ENCODE measurements around the gene TBC1D22B.
"Not testable (repeated sequence)": the region's sequence is repeated elsewhere in the genome, so short reads cannot be mapped to it uniquely, and the experiment has no call there.

The TBC1D22B gene

GRCh38 chr6:37324131-37325033 is 66.8 kb downstream of the TBC1D22B start:
- DNase-seq = no peak

- not testable (repeated sequence) for DNase-seq
Measured at GRCh38 chr6:37330345-37330744, 72.8 kb downstream of the TBC1D22B start.

GRCh38 chr6:37331047-37331446 is 73.5 kb downstream of the TBC1D22B start:
- DNase-seq = no peak

- no peak for DNase-seq
Measured at GRCh38 chr6:37332894-37333293, 75.3 kb downstream of the TBC1D22B start.

GRCh38 chr6:37334047-37334446 is 76.5 kb downstream of the TBC1D22B start:
- no peak for DNase-seq

GRCh38 chr6:37338317-37338716 is 80.7 kb downstream of the TBC1D22B start:
- not testable (repeated sequence) for DNase-seq

GRCh38 chr6:37338745-37339255 is 81.2 kb downstream of the TBC1D22B start:
- DNase-seq = no peak

- DNase-seq = no peak
Measured at GRCh38 chr6:37339741-37340638, 82.4 kb downstream of the TBC1D22B start.

- no peak for DNase-seq
Measured at GRCh38 chr6:37340639-37340943, 83.0 kb downstream of the TBC1D22B start.

- DNase-seq = no peak
Measured at GRCh38 chr6:37343248-37343647, 85.7 kb downstream of the TBC1D22B start.

GRCh38 chr6:37344308-37344707 is 86.7 kb downstream of the TBC1D22B start:
- DNase-seq = no peak

- not testable (repeated sequence) for DNase-seq
Measured at GRCh38 chr6:37345804-37346203, 88.2 kb downstream of the TBC1D22B start.

- DNase-seq = no peak
Measured at GRCh38 chr6:37347177-37347576, 89.6 kb downstream of the TBC1D22B start.

GRCh38 chr6:37347670-37348111 is 90.1 kb downstream of the TBC1D22B start:
- peak in 1 of 2 experiments; percentile 18 for DNase-seq

GRCh38 chr6:37351027-37351426 is 93.5 kb downstream of the TBC1D22B start:
- DNase-seq = no peak

- DNase-seq = no peak
Measured at GRCh38 chr6:37352384-37352783, 94.8 kb downstream of the TBC1D22B start.

GRCh38 chr6:37353761-37354525 is 96.4 kb downstream of the TBC1D22B start, which contains the start of gene RNF8:
RNF8 (plus strand) TSS chr6:37353983; CDS start chr6:37354165, 182 bp downstream.
- DNase-seq = peak; percentile 48 to 74

- DNase-seq = no peak
Measured at GRCh38 chr6:37354526-37355384, 97.2 kb downstream of the TBC1D22B start.

- no peak for DNase-seq
Measured at GRCh38 chr6:37357288-37357687, 99.7 kb downstream of the TBC1D22B start.

GRCh38 chr6:37357860-37358259 is 100.3 kb downstream of the TBC1D22B start:
- DNase-seq = no peak

- DNase-seq = no peak
Measured at GRCh38 chr6:37359039-37359438, 101.5 kb downstream of the TBC1D22B start.
